GM12872 (cell line): ENCODE measurements around the gene ARMH3.

Experiments
- CTCF ChIP-seq: IDR thresholded peaks from 3 replicates; pipeline ENCODE4 v1.5.1; 2011; ENCODE audit warnings: low read depth, mild to moderate bottlenecking, low read length, moderate library complexity; ENCODE audit not compliant: insufficient read depth

Gene ARMH3

GRCh38 chr10:101816913-101817336 is 239.0 kb downstream of the ARMH3 start:
- no peak for TF ChIP-seq CTCF

- no peak for TF ChIP-seq CTCF
Measured at GRCh38 chr10:101816376-101816775, 239.6 kb downstream of the ARMH3 start.

- TF ChIP-seq CTCF: no peak
Measured at GRCh38 chr10:101814466-101815071, 241.4 kb downstream of the ARMH3 start.

- no peak for TF ChIP-seq CTCF
Measured at GRCh38 chr10:101812606-101813005, 243.4 kb downstream of the ARMH3 start.

- no peak for TF ChIP-seq CTCF
Measured at GRCh38 chr10:101807158-101807557, 248.8 kb downstream of the ARMH3 start.

GRCh38 chr10:101803511-101803910 is 252.5 kb downstream of the ARMH3 start:
- TF ChIP-seq CTCF: no peak

- no peak for TF ChIP-seq CTCF
Measured at GRCh38 chr10:101797403-101798059, 258.4 kb downstream of the ARMH3 start.
